IMR-90 (cell line): ENCODE measurements around the gene PTPMT1.

Experiments used
- BHLHE40 ChIP-seq: fragments of 150-350 bp; IDR thresholded peaks from 2 replicates; pipeline ENCODE4 v1.6.1; 2016; ENCODE audit warnings: mild to moderate bottlenecking, low read depth, low read length
- CEBPB ChIP-seq: IDR thresholded peaks from 2 replicates; pipeline ENCODE4 v1.6.1; 2012; ENCODE audit warnings: low read depth, low read length, improper control_type of control experiment
- CHD1 ChIP-seq: IDR thresholded peaks from 2 replicates; pipeline ENCODE4 v1.6.1; 2012; ENCODE audit warnings: low read depth, low read length, improper control_type of control experiment
- CTCF ChIP-seq: conservative IDR thresholded peaks from 2 replicates; pipeline ENCODE4 v1.5.1; 2012; ENCODE audit warnings: mild to moderate bottlenecking, low read depth, low read length, improper control_type of control experiment
- ELK1 ChIP-seq: fragments of 150-350 bp; IDR thresholded peaks from 2 replicates; pipeline ENCODE4 v1.6.1; 2016; ENCODE audit warnings: low read depth, mild to moderate bottlenecking, low read length, moderate library complexity, borderline replicate concordance
- FOS ChIP-seq: fragments of 150-350 bp; IDR thresholded peaks from 2 replicates; pipeline ENCODE4 v1.6.1; 2016; ENCODE audit warnings: low read depth, low read length
- MAFK ChIP-seq: IDR thresholded peaks from 2 replicates; pipeline ENCODE4 v1.6.1; 2012; ENCODE audit warnings: low read depth, low read length, improper control_type of control experiment
- MAZ ChIP-seq: IDR thresholded peaks from 2 replicates; pipeline ENCODE4 v1.6.1; 2012; ENCODE audit warnings: low read depth, mild to moderate bottlenecking, low read length, improper control_type of control experiment, moderate library complexity, borderline replicate concordance
- MXI1 ChIP-seq: IDR thresholded peaks from 2 replicates; pipeline ENCODE4 v1.6.1; 2012; ENCODE audit warnings: low read depth, mild to moderate bottlenecking, low read length, moderate library complexity, borderline replicate concordance
- POLR2A ChIP-seq: IDR thresholded peaks from 2 replicates; pipeline ENCODE4 v1.6.1; 2012; ENCODE audit warnings: mild to moderate bottlenecking, low read depth, low read length
- RAD21 ChIP-seq: IDR thresholded peaks from 2 replicates; pipeline ENCODE4 v1.6.1; 2012; ENCODE audit warnings: low read length, improper control_type of control experiment
- RFX5 ChIP-seq: IDR thresholded peaks from 2 replicates; pipeline ENCODE4 v1.8.0; 2012; ENCODE audit warnings: low read depth, mild to moderate bottlenecking, low read length, moderate library complexity
- SMC3 ChIP-seq: fragments of 150-350 bp; IDR thresholded peaks from 2 replicates; pipeline ENCODE4 v1.6.1; 2016; ENCODE audit warnings: low read depth, mild to moderate bottlenecking, antibody characterized with exemption, low read length, moderate library complexity
- USF2 ChIP-seq: fragments of 150-350 bp; IDR thresholded peaks from 2 replicates; pipeline ENCODE4 v1.6.1; 2017; ENCODE audit warnings: mild to moderate bottlenecking, antibody characterized with exemption, low read length, low read depth

GRCh38 chr11:47529951-47530350 lies 35.4 kb upstream of the PTPMT1 start:
- TF ChIP-seq BHLHE40 (no peak), CTCF (no peak), FOS (no peak), POLR2A (no peak), MAFK (no peak), RFX5 (no peak), USF2 (no peak), ELK1 (no peak), CHD1 (no peak), RAD21 (no peak), CEBPB (no peak), SMC3 (no peak), MXI1 (no peak), MAZ (no peak)
